H1 (cell line): Measurements from ENCODE around the gene PRR16. TPM values are rescaled to one million over a fixed set of nuclear protein-coding genes. Genes with fewer than 3 reads are reported as not detected.

ENCODE experiments used
- CTCF ChIA-PET: fragments of 300-600 bp; sonication (Branson Sonifier 250); formaldehyde crosslinking; loops from one replicate; lab custom pipeline; 2021; ENCODE audit not compliant: partially characterized antibody; lab: Charles Lee
- POLR2A ChIA-PET: fragments of 300-600 bp; sonication (Branson Sonifier 250); formaldehyde crosslinking; loops from one replicate; lab custom pipeline; 2021; ENCODE audit warnings: inconsistent platforms; ENCODE audit not compliant: partially characterized antibody; lab: Charles Lee
- DNase-seq, 2 experiments: peaks; one replicate each; pipeline versions ENCODE4 v3.0.0 to v3.0.0-alpha.2; 2010 to 2022; ENCODE audit warnings: low spot score in 2 of 2, low read depth in 1 of 2, mixed read lengths in 1 of 2
- FAIRE-seq: peaks from 2 replicates; lab custom pipeline; 2011; peaks lifted over from hg19 to GRCh38; lab: Jason Lieb, UNC
- H2AFZ ChIP-seq: 2 replicates; pipeline ENCODE4 v1.8.1; 2012; ENCODE audit warnings: low read length, inconsistent platforms
- H2AK5ac ChIP-seq: 2 replicates; pipeline ENCODE4 v1.6.1; 2013; ENCODE audit warnings: low read depth, low read length
- H2BK120ac ChIP-seq: replicated peaks from 2 replicates; pipeline ENCODE3; 2013; ENCODE audit warnings: low read depth, low read length, inconsistent platforms
- H2BK12ac ChIP-seq: 2 replicates; pipeline ENCODE4 v1.6.1; 2013; ENCODE audit warnings: low read depth, low read length
- H2BK15ac ChIP-seq: 2 replicates; pipeline ENCODE4 v1.6.1; 2013; ENCODE audit warnings: low read length
- H2BK20ac ChIP-seq: 2 replicates; pipeline ENCODE4 v1.6.1; 2013; ENCODE audit warnings: low read length
- H2BK5ac ChIP-seq: 2 replicates; pipeline ENCODE4 v1.6.1; 2013; ENCODE audit warnings: low read depth, low read length
- H3K14ac ChIP-seq: 2 replicates; pipeline ENCODE4 v1.6.1; 2013; ENCODE audit warnings: inconsistent platforms; ENCODE audit not compliant: insufficient read length
- H3K18ac ChIP-seq: 2 replicates; pipeline ENCODE4 v1.6.1; 2013; ENCODE audit warnings: low read length; ENCODE audit errors: extremely low read depth
- H3K23ac ChIP-seq: 2 replicates; pipeline ENCODE4 v1.6.1; 2013; ENCODE audit warnings: inconsistent platforms; ENCODE audit not compliant: insufficient read length
- H3K23me2 ChIP-seq: 2 replicates; pipeline ENCODE4 v1.6.1; 2013; ENCODE audit warnings: low read depth, low read length
- H3K27ac ChIP-seq: 2 replicates; pipeline ENCODE4 v1.6.1; 2011; ENCODE audit warnings: low read depth, low read length, inconsistent platforms
- H3K27me3 ChIP-seq, 4 experiments: replicated peaks in 1 of 4; 1 replicate in 1 of 4; 2 replicates in 3 of 4; pipeline versions ENCODE4 v1.6.1 to v1.8.1; 2011 to 2013; ENCODE audit warnings: low read length in 3 of 4, mild to moderate bottlenecking in 3 of 4, inconsistent platforms in 2 of 4, mixed read lengths in 2 of 4, moderate library complexity in 1 of 4; ENCODE audit not compliant: control insufficient read depth in 3 of 4, insufficient read depth in 3 of 4; ENCODE audit errors: extremely low read depth in 1 of 4
- H3K36me3 ChIP-seq, 4 experiments: 2 replicates each; pipeline versions ENCODE4 v1.6.1 to v1.8.1; 2011 to 2013; ENCODE audit warnings: mild to moderate bottlenecking in 4 of 4, low read length in 3 of 4, moderate library complexity in 2 of 4, control low read depth in 1 of 4, inconsistent platforms in 1 of 4; ENCODE audit not compliant: insufficient read depth in 4 of 4, control insufficient read depth in 2 of 4
- H3K4ac ChIP-seq: replicated peaks from 2 replicates; pipeline ENCODE3; 2013; ENCODE audit warnings: low read length, low read depth, mixed read lengths, inconsistent platforms; ENCODE audit not compliant: insufficient read length
- H3K4me1 ChIP-seq, 4 experiments: replicated peaks in 1 of 4; 1 replicate in 1 of 4; 2 replicates in 3 of 4; pipeline versions ENCODE4 v1.6.1 to v1.8.1; 2011 to 2013; ENCODE audit warnings: low read length in 3 of 4, inconsistent platforms in 2 of 4, mixed read lengths in 1 of 4; ENCODE audit not compliant: insufficient read depth in 4 of 4, control insufficient read depth in 3 of 4
- H3K4me2 ChIP-seq, 2 experiments: 2 replicates each; pipeline versions ENCODE4 v1.6.1 to v1.8.1; 2011 to 2013; ENCODE audit warnings: low read depth in 2 of 2, low read length in 2 of 2, control low read depth in 1 of 2, inconsistent platforms in 1 of 2, mild to moderate bottlenecking in 1 of 2; ENCODE audit not compliant: insufficient read depth in 1 of 2
- H3K4me3 ChIP-seq, 4 experiments: fragments of 200-600, 300-600 bp in 1 of 4; sonication (generic), shearing (Covaris generic), sonication (Bioruptor Twin) in 1 of 4; 2 replicates each; pipeline versions ENCODE4 v1.5.1 to v1.8.1; 2011 to 2016; ENCODE audit warnings: low read length in 4 of 4, low read depth in 3 of 4, control low read depth in 2 of 4, inconsistent platforms in 2 of 4, mild to moderate bottlenecking in 2 of 4, mixed read lengths in 1 of 4, moderate library complexity in 1 of 4; ENCODE audit not compliant: insufficient read depth in 2 of 4; ENCODE audit errors: extremely low read depth in 1 of 4
- H3K56ac ChIP-seq: replicated peaks from 2 replicates; pipeline ENCODE3; 2013; ENCODE audit warnings: low read depth, mild to moderate bottlenecking, mixed read lengths, low read length, inconsistent platforms; ENCODE audit not compliant: insufficient read length
- H3K79me1 ChIP-seq: 2 replicates; pipeline ENCODE4 v1.6.1; 2013; ENCODE audit warnings: low read depth, low read length, control low read depth
- H3K79me2 ChIP-seq, 2 experiments: 2 replicates each; pipeline versions ENCODE4 v1.6.1 to v1.8.1; 2012 to 2013; ENCODE audit warnings: low read length in 2 of 2, mild to moderate bottlenecking in 2 of 2, inconsistent platforms in 1 of 2; ENCODE audit not compliant: insufficient read depth in 2 of 2, control insufficient read depth in 1 of 2
- H3K9ac ChIP-seq, 4 experiments: replicated peaks in 1 of 4; 1 replicate in 1 of 4; 2 replicates in 3 of 4; pipeline versions ENCODE4 v1.6.1 to v1.8.1; 2011 to 2013; ENCODE audit warnings: low read depth in 3 of 4, low read length in 3 of 4, control low read depth in 2 of 4, mild to moderate bottlenecking in 2 of 4, moderate library complexity in 2 of 4, inconsistent platforms in 1 of 4; ENCODE audit errors: extremely low read depth in 1 of 4
- H3K9me3 ChIP-seq, 2 experiments: 2 replicates each; pipeline versions ENCODE4 v1.6.1 to v1.8.1; 2012 to 2013; ENCODE audit warnings: mild to moderate bottlenecking in 2 of 2, moderate library complexity in 2 of 2, control low read depth in 1 of 2, inconsistent platforms in 1 of 2, low read depth in 1 of 2, low read length in 1 of 2, mixed read lengths in 1 of 2; ENCODE audit not compliant: insufficient read depth in 2 of 2
- H4K20me1 ChIP-seq, 2 experiments: replicated peaks in 1 of 2; 2 replicates each; pipeline versions ENCODE3 to v1.8.1; 2011 to 2013; ENCODE audit warnings: inconsistent platforms in 2 of 2, low read length in 2 of 2, mild to moderate bottlenecking in 1 of 2; ENCODE audit not compliant: insufficient read depth in 2 of 2, control insufficient read depth in 1 of 2
- H4K5ac ChIP-seq: 2 replicates; pipeline ENCODE4 v1.6.1; 2013; ENCODE audit warnings: low read length, low read depth, mixed read lengths, inconsistent platforms; ENCODE audit not compliant: insufficient read length
- H4K8ac ChIP-seq: 2 replicates; pipeline ENCODE4 v1.8.0; 2013; ENCODE audit warnings: mild to moderate bottlenecking, moderate library complexity, low read length, inconsistent platforms; ENCODE audit not compliant: insufficient read depth; ENCODE audit errors: extremely low read depth
- H4K91ac ChIP-seq: replicated peaks from 2 replicates; pipeline ENCODE3; 2013; ENCODE audit warnings: low read length, mixed read lengths, inconsistent platforms; ENCODE audit not compliant: insufficient read length
- BACH1 ChIP-seq: IDR thresholded peaks from 2 replicates; pipeline ENCODE4 v1.6.1; 2012; ENCODE audit warnings: low read length, improper control_type of control experiment
- CBX5 ChIP-seq: fragments of 300-800, 300-1000 bp; sonication (generic); IDR thresholded peaks from 2 replicates; pipeline ENCODE4 v1.7.1; 2016; ENCODE audit warnings: antibody characterized with exemption, low read length, low read depth
- NANOG ChIP-seq: IDR thresholded peaks from 2 replicates; pipeline ENCODE4 v1.6.1; 2011; ENCODE audit warnings: low read length, low read depth, mild to moderate bottlenecking, inconsistent platforms; ENCODE audit not compliant: insufficient read depth, poor library complexity, severe bottlenecking
- SRF ChIP-seq: IDR thresholded peaks from 2 replicates; pipeline ENCODE4 v1.6.1; 2011; ENCODE audit warnings: mild to moderate bottlenecking, low read depth, low read length, moderate library complexity
- TEAD4 ChIP-seq: IDR thresholded peaks from 2 replicates; pipeline ENCODE4 v1.6.1; 2012; ENCODE audit warnings: low read depth, low read length, inconsistent platforms, mixed read lengths
- WGBS, 2 experiments: shearing (Covaris generic) in 1 of 2; methylation state at CpG; one replicate each; pipeline versions ENCODE4 v1.1.6 to v1.1.7; 2013 to 2015; ENCODE audit warnings: low lambda C conversion rate in 2 of 2, mixed read lengths in 2 of 2, inconsistent platforms in 1 of 2, low coverage in 1 of 2, missing lambda C conversion rate in 1 of 2; ENCODE audit not compliant: insufficient replicate concordance in 2 of 2, insufficient coverage in 1 of 2, insufficient read length in 1 of 2; ENCODE audit errors: extremely low coverage in 1 of 2, missing lambda C conversion rate in 1 of 2; 5-methylcytosine and 5-hydroxymethylcytosine counted together
- polyA plus RNA-seq, 7 experiments: library from polyadenylated mRNA; depleted of rRNA in 3 of 7; stranded (reverse) in 5 of 7; unstranded in 2 of 7; fragments of >200 nt in 5 of 7; fragments of 200-250 nt in 2 of 7; gene quantifications; 1 replicate in 5 of 7; 2 replicates in 1 of 7; 4 replicates in 1 of 7; pipeline versions ENCODE4 v1.2.1 to v1.2.3, GENCODE V29; 2011 to 2013; ENCODE audit warnings: missing spikeins in 2 of 7, mixed read lengths in 2 of 7
- total RNA-seq: library from RNA; stranded (reverse); fragmentation: NEBNext Ultra II Directional; extraction: Animal tissue kit (Norgen Biotek cat#: 25700); gene quantifications from 2 replicates; pipeline ENCODE4 v1.2.1, GENCODE V29; 2021

The PRR16 gene
- total and polyA plus RNA-seq, 2 of the 8 experiments (the other 6 are each of a cell fraction or from before 2014, with no cell fraction given) = 0.73 to 1.6 TPM

GRCh38 chr5:120463006-120463680 lies 957 bp upstream of the PRR16 start:
- H3K27me3 ChIP-seq = peaks cover 2 to 36% (median 24%) of the 10 kb centered on the region in 4 experiments
- no peak for DNase-seq
- H3K23ac ChIP-seq = no peak overlapping the region
- peaks cover 16% of the 10 kb centered on the region for H3K23me2 ChIP-seq
- WGBS, 2 experiments = 83% methylated on average over 5 of the region's 5 CpGs; no CpG with 5 or more reads in 1 of the 2 experiments
- H4K91ac ChIP-seq = no peak overlapping the region
- ChIA-PET POLR2A (interaction anchor here (0.7 kb wide), 1 partner anchor 219 kb away, joined by 5 read pairs; no protein-coding TSS in a partner anchor), CTCF (interaction anchor here (0.6 to 1.1 kb wide), 2 partner anchors 49 to 55 kb away, joined by 3 to 4 read pairs; no protein-coding TSS in a partner anchor)
- H3K4me3 ChIP-seq = peak overlapping the region in 1 of 4 experiments; percentile 66; a peak in 2 of 8 replicates
- no peak overlapping the region for H3K14ac ChIP-seq
- no peak for TF ChIP-seq TEAD4
- TF ChIP-seq BACH1 = no peak
- TF ChIP-seq CBX5 = no peak
- no peak for TF ChIP-seq SRF
- no peak for TF ChIP-seq NANOG
- H2BK120ac ChIP-seq = no peak overlapping the region
- H3K4me2 ChIP-seq = peak overlapping the region in 1 of 2 experiments; percentile 93; a peak in 1 of 4 replicates
- no peak overlapping the region for H4K5ac ChIP-seq
- H2BK20ac ChIP-seq = no peak overlapping the region
- H2BK5ac ChIP-seq = no peak overlapping the region
- H2AFZ ChIP-seq = no peak overlapping the region
- no peak overlapping the region for H2BK12ac ChIP-seq
- no peaks in the 10 kb centered on the region for H3K79me2 ChIP-seq
- H3K27ac ChIP-seq = no peak overlapping the region
- H3K79me1 ChIP-seq = no peaks in the 10 kb centered on the region
- no peak overlapping the region for H3K18ac ChIP-seq
- no peaks in the 10 kb centered on the region for H3K36me3 ChIP-seq
- no peak overlapping the region for H2BK15ac ChIP-seq
- no peak overlapping the region for H2AK5ac ChIP-seq
- no peak overlapping the region for H4K8ac ChIP-seq
- H3K4ac ChIP-seq = no peak overlapping the region
- peaks cover 0 to 11% (median 1%) of the 10 kb centered on the region in 4 experiments; a peak in 3 of 7 replicates for H3K4me1 ChIP-seq
- no peak for FAIRE-seq
- H3K9me3 ChIP-seq = 0 out of 4 replicates have a peak, but pooled peaks cover 0 to under 1% of the 10 kb centered on the region in 2 experiments
- H3K9ac ChIP-seq = no peak overlapping the region
- no peaks in the 10 kb centered on the region for H4K20me1 ChIP-seq
- no peak overlapping the region for H3K56ac ChIP-seq
